Left ventricle myocardium superior (tissue), 1 donor: ENCODE data around the gene ORM2. TPM values are rescaled to one million over a fixed set of nuclear protein-coding genes. Genes with fewer than 3 reads are reported as not detected.

Experiments used
- ATAC-seq: fragments of 200-7000 bp; cut with Tn5 transposase; one replicate; pipeline ENCODE4 v1.9.1; 2020; ENCODE audit warnings: mild to moderate bottlenecking, moderate library complexity
- DNase-seq: peaks from one replicate; pipeline ENCODE4 v3.0.0-alpha.2; 2020
- intact Hi-C: fragments of 100-400 bp; cut with micrococcal nuclease; formaldehyde crosslinking; loops from one replicate; pipeline ENCODE4 v1.11.0; 2022
- total RNA-seq: library from RNA; stranded (reverse); fragmentation: NEBNext Ultra II Directional; extraction: Animal tissue kit (Norgen Biotek cat#: 25700); gene quantifications from one replicate; pipeline ENCODE4 v1.2.1, GENCODE V29; 2021
- donor health status: DM: no; HTN: yes; CAD: no; lungs with severe emphysema.

ORM2 gene
- total RNA-seq, 1 donor from 2014 or later: not detected

- intact Hi-C loops: no loop called here
- DNase-seq (no peak), ATAC-seq (no peak)
Measured at GRCh38 chr9:114342755-114343440, 13.2 kb downstream of the ORM2 start.

- intact Hi-C loops: no loop called here
- DNase-seq (no peak), ATAC-seq (no peak)
Measured at GRCh38 chr9:114343471-114344187, 14.0 kb downstream of the ORM2 start.

DNA sequence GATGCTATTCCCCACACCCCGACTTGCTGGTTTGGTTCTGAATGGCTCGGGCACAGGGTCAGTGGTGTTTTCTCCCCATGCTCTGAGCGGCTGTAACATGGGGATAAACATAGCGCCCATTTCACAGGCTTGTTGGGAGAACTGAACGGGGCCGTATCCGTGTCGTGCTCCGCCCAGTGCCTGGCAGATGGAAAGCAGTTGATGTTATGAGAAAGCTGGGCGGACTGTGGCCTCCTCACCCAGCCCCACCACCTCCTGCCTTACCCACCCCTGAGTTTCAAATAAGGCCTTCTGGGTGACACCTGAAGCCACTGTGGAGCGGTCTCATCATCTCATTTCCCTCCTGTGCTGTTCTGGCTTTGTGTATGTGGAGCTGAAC, 14.5 kb downstream of the ORM2 start:
- DNase-seq (no peak), ATAC-seq (no peak)
- intact Hi-C loops: no loop called here

GRCh38 chr9:114344692-114345091, 15.0 kb downstream of the ORM2 start:
- intact Hi-C loops: no loop called here
- no peak for ATAC-seq
- DNase-seq: no peak

DNA sequence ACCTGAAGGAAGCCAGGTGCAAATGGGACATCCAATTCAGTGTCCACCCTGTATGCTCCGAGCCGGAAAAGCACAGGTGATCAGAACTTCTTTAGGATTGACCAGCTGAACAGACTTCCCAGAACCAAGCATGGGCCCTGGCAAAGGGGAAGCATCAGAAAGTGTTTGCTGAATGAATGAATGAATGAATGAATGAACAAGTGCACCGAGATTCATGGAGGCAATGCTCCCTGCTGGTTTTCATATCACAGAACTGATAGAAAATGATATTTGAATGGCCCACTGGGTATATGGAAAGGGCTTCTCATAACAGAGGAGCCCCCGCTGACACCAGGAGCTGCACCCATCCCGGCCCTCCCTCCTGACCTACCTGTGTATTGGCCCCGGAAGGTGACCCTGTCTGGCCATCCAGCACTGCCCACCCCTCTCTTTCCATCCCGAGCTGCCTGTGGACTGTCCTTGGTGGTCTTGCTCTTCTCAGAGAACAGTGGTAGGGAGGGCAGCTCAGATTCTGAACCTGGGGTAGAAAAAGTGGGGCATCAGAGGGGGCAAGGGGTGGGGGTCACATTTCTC, 15.9 kb downstream of the ORM2 start:
- intact Hi-C loops: no loop called here
- DNase-seq (no peak), ATAC-seq (no peak)

DNA sequence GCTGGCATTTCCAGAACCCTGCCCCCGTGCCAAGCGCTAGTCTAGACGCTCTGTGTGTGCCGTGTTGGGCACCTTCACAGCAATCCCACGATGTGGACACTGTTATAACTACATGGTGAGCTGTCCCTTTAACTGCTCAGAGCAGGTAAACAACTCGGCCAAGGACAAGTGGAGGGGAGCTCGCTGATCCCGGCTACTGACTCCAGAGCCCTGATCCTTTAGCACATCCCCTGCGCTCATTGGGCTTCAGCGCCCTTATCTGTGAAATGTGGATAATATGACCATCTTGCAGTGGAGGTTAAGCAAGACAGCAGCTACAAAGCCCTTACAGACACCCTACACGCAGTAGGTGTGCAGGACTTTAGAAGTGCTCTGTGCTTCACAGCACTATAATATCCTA, 16.5 kb downstream of the ORM2 start:
- ATAC-seq: no peak
- intact Hi-C loops: no loop called here
- no peak for DNase-seq

DNA sequence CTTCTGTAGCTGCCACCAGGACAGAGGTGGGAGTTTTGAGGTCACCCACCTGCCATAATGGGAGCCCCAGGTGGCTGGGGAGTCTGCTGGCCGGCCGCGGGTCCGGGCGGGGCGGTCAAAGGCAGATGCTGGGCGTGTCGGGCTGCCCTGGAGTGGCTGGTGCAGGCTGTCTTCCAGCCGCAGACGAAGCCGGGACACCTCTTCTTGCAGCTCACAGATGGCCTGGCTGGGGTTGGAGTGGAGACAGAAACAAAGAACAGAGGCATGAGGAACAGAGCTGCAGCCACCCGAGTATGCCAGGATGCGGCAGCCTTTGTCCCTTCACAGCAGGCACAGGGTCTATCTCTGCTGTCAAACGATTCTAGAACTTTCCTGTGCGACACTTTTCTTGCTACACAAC, 18.0 kb downstream of the ORM2 start:
- no peak for DNase-seq
- ATAC-seq: no peak
- intact Hi-C loops: no loop called here

DNA sequence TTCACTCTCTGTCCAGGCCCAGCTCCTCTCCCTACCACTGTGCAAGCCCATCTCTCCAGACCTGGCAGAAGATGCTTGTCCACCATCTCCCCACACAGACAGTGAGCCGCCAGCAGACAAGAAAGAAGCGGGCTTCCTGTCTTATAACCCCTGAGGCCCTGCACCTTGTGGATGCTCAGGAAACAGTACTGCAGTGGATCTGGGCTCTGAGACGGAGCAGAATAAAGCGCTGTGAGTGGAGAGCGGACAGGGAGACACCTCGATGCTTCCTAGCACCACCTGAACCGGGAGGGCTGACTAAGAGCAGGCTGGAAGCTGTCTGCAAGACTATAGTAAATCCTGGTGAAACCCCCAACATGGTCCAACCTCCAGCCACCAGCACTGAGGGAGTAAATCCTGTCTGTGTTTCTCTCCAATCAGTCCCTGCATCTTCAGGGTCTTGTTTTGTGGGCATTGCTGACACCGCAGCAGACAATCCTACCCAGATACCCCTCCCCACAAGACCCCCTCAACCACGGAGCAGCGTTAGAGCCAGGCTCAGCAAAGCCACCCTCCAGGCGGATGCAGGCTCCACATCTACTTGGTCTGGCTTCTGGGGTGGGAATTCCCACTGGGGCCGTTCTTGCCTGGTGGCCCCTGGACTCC, 18.7 kb downstream of the ORM2 start:
- ATAC-seq: no peak
- intact Hi-C loops: no loop called here

DNA sequence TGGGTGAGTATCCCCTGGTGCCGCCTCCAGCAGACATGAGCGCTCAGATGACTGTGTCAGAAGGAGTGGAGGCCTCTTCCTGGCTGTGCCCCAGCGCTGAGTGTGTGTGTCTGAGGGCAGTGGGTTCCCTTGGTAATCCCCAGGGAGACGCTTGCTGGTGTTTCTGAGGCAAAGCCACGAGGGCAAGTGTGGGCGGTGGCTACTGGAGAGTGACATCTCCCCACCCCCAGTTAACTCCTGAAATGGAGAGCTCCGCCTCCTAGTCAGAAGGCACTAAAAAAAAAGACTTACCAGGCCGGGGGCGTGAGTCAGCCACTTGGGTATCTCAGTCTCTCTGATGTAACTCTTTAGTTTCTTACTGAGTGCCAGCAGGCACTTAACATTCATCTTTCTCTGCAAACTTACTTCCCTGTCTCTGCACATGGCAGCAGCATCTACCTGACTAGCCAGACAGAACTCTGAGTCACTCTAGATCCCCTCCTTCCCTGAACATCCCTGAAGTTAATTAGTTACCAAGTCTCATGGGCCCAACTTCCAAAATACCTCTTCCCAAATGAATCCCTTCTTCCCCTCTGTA, 19.3 kb downstream of the ORM2 start:
- DNase-seq: peak; percentile 47
- intact Hi-C loops: no loop called here

More for the DNA sequence above, 18.7 kb downstream of the ORM2 start:
- DNase-seq: no peak

DNA sequence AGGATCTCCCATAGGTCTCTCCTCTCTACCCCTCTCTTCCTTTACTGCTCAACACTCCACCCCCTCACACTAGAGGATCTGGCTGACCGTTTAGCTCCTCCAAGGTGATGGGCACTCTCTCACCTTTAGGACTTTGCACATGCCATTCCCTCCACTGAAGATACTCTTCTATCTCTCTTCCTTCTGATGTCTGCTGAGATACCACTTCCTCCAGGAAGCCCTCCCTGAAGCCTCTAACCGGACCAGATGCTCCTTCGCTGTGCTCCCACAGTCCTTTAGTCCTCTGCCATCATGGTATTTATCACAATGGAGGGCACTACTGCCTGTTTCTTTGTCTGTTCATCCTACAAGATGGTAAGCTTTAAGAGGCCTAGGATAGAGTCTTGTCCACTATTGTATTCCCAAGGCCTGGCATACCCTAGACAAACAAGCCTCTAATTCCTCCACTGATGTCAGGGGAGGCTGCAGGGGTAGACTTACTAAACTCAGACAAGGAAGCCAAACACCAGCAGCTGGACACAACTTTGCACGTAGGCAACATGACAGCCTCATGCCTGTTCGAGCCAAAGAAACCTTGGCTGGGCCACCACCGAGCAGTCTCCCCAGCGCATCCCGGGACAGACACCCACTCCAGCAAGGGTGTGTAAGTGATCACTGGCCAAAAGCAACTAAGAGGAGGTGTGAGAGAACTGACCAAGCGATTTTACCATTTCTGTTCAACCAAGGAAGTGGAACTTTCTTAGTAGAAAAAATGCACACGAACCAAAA, 20.2 kb downstream of the ORM2 start:
- DNase-seq (no peak), ATAC-seq (peak; percentile 16)
- intact Hi-C loops: no loop called here

More for the DNA sequence above, 19.3 kb downstream of the ORM2 start:
- ATAC-seq: peak; percentile 82

DNA sequence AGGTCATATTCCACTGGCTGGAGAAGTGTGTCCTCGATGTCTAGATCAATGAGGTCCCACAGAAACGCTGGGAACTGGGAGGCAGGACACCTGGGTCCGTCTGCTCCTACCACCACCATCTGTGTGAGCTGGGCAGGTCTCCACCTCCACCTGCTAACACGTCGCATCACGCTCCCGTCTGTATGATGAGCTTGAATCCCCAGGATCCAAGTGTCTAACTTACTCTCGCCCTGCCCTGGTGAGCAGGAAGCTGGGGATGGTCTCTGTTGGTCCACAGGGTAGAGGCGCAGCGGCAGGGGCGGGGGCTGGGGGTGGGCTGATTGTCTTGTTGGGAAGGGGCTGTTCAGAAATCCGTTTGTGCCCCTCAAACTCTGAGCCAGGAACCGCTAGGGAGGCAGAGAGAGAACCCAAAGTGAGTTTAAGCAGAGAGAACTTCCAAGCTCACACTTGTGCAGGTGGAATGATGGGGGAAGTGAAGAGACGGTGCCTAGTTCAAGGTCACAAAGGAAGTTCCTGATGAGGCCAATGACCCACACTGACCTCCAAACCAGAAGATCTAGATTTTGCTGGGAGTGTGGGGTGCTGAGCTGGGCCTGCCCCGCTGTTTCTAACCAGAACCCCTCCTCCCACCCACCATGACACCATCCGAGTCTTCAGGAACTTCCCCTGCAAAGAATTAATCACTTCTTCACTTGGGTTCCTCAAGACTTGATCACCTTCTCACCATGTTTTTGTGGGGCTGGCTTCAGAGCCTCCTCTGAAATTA, 21.1 kb downstream of the ORM2 start:
- no peak for DNase-seq
- no peak for ATAC-seq
- intact Hi-C loops: no loop called here

- DNase-seq: peak; percentile 7
- intact Hi-C loops: no loop called here
- ATAC-seq: peak; percentile 23
Measured at GRCh38 chr9:114351932-114352331, 22.3 kb downstream of the ORM2 start.

DNA sequence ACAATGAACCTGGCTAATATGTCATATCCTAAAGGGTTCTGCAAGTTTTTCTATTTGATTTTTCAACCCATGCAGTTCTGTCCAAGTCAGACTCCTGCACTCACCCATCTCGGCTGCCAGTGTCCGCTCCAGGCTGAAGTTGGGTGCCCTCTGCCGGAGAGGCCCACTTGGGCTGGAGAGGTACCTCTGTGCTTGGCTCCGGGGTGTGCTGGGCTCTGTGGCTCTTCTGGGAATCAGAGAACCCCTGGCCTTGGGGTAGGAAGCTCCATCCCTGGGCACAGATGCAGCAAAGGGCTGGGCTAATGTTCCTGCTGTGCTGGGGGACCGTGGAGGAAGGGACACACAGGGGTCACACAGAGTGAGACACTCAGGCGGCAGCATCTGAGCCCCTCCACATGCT, 26.2 kb downstream of the ORM2 start:
- no peak for DNase-seq
- intact Hi-C loops: no loop called here
- no peak for ATAC-seq

DNA sequence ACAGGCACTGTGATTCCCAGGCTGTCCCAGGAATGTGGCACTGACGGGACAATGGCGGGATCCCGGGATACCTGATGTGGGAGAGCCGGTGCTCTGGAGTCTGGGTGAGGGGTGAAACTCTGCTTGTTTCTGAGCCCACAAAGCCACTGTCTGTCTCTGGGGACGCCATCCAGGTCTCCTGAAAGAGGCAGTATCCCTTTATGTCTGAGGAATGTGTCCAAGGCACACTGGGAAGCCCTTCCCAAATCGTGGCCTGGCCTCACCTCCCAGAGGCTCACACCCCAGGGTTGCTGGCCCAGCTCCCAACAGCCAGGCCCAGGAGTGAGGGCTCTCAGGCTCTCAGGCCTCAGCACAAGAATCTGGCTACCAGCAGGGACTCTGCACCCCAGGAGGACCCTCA, 27.1 kb downstream of the ORM2 start:
- no peak for DNase-seq
- ATAC-seq: peak; percentile 33
- intact Hi-C loops: no loop called here

DNA sequence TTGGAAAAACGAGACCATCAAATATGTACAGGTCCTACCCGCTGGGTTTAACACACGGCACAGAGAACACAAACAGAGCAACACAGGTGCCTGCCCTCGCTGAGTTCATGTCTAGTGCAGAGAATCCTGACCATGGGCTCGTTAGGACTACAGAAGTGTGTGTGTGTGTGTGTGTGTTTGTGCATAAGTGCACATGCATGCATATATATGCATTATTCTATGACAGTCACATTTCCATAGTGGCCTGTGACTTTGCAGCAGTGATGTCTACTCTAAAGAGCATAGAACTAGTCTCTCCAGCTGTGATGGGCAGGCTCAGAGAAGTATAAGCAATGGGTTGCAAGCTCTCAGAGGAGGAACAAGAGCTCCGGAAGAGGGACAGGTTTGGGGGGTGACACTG, 27.7 kb downstream of the ORM2 start:
- intact Hi-C loops: no loop called here
- DNase-seq: no peak
- ATAC-seq: no peak

DNA sequence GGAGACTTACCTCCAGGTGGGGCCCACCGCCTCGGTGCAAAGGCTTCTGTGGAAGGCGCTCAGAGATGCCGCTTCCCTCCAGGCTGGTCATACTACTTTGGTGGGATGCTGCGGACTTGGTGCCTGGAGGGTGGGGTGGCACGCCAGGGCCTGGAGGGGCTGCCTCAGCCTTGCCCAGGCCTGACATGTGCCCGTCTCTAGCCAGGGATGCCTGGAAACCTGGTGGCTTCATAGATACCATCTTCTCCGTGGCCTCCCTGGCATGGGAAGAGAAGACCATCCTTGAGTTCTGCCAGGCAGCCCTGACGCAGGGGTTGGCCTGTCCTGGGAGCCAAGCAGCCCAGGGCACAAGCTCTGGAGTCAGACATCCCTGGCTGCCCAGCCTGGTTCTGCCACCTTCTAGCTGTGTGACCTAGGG, 28.3 kb downstream of the ORM2 start:
- intact Hi-C loops: no loop called here
- no peak for ATAC-seq
- no peak for DNase-seq

GRCh38 chr9:114359801-114360200, 30.1 kb downstream of the ORM2 start:
- DNase-seq (no peak), ATAC-seq (no peak)
- intact Hi-C loops: no loop called here

DNA sequence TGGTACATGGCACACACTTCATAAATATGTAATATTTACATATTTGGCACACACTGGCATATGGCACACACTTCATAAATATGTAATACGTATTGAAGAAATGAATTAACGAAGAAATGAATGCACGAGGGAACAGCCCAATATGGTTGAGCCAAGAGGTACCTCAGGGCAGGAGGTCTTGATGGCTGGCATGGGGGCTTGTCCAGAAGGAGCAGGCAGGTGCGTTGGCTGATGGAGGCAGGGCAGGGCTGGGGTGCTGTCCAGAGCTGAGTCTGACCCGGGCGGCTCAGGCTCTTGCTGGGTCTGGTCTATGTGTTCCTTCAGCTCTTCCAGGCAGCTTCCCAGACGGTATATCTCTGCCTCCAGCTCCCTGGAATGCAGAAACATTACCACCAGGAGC, 31.9 kb downstream of the ORM2 start:
- DNase-seq (no peak), ATAC-seq (no peak)
- intact Hi-C loops: no loop called here
